NCI-H2227 (cell line): ENCODE measurements around the gene CTBP1.

Experiments used
- DNase-seq: peaks from one replicate; lab custom pipeline; 2025; ENCODE audit not compliant: unreplicated experiment; lab: John Stamatoyannopoulos, UW

The CTBP1 gene

DNA sequence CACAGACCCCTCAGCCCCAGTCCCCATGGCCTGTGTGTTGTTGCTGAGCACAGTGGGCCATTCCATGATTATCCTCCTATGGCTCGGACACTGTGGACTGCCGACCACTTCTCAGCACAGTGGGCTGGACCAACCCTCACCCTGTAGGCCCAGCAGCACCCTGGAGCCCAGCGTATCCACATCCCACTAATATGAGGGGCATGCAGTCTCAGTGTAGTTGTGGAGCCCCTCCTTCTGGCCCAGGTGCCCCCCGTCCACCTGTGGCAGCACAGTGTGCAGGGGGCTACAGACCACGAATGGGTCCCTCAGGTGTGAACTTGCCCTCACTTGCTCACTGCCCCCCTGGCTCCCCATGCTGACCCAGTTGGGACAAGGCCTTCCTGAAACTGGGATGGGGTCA is 84.5 kb downstream of the CTBP1 start:
- no peak for DNase-seq

DNA sequence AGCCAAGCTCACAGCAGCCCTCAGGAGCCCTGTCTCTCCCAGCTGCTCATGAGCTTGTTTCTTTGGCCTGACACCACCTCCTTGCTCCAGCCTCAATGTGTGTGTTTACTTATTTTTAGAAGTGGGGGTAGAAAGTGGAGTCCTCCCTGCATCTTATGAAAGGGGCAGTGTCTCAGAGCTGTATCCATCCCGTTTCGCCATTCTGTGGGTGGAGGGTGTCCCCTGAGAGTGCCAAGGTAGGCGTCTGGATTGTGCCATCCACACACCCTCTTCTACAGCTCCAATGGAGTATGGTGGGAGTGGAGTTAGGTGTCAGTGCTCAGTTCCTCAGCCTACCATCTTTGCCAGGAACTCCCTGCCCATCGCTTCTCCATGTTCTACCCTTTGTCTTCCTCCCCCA is 84.9 kb downstream of the CTBP1 start:
- DNase-seq: no peak
